GM13976 (cell line): ENCODE results near the gene PNKP.

ENCODE experiments used
- DNase-seq: peaks from one replicate; pipeline ENCODE4 v3.0.0; 2012; ENCODE audit warnings: low spot score
- CTCF ChIP-seq: IDR thresholded peaks from 2 replicates; pipeline ENCODE4 v1.5.1; 2012; ENCODE audit warnings: borderline replicate concordance, mild to moderate bottlenecking; ENCODE audit not compliant: insufficient read depth; ENCODE audit errors: extremely low read depth, missing control alignments, control extremely low read depth
- in situ Hi-C: fragments of 300-500 bp; cut with MboI; formaldehyde crosslinking; loops from one replicate; pipeline ENCODE4 v1.12.0; 2022; ENCODE audit warnings: low sequenced_read_pairs, mixed read lengths, inconsistent platforms; ENCODE audit not compliant: unreplicated experiment

The PNKP gene

GRCh38 chr19:49884109-49884508 is 16.7 kb upstream of the PNKP start:
- no peak for TF ChIP-seq CTCF
- in situ Hi-C loops: no loop called here
- DNase-seq: no peak

GRCh38 chr19:49883094-49883493 is 15.7 kb upstream of the PNKP start:
- in situ Hi-C loops: no loop called here
- no peak for TF ChIP-seq CTCF
- no peak for DNase-seq

- DNase-seq: no peak
- no peak for TF ChIP-seq CTCF
- in situ Hi-C loops: no loop called here
Observed at GRCh38 chr19:49882643-49883042, 15.3 kb upstream of the PNKP start.

- DNase-seq: no peak
- TF ChIP-seq CTCF: no peak
Observed at GRCh38 chr19:49881672-49882394, 14.5 kb upstream of the PNKP start.

GRCh38 chr19:49881186-49881585 is 13.8 kb upstream of the PNKP start:
- DNase-seq: no peak

More at GRCh38 chr19:49881672-49882394, 14.5 kb upstream of the PNKP start:
- in situ Hi-C loops: no loop called here

GRCh38 chr19:49880162-49880869 is 12.9 kb upstream of the PNKP start:
- in situ Hi-C loops: no loop called here
- DNase-seq: no peak
- no peak for TF ChIP-seq CTCF

More at GRCh38 chr19:49881186-49881585, 13.8 kb upstream of the PNKP start:
- in situ Hi-C loops: no loop called here
- TF ChIP-seq CTCF: no peak
